Measurements from ENCODE around the gene RAPGEF4. TPM values are rescaled to one million over a fixed set of nuclear protein-coding genes. Genes with fewer than 3 reads are reported as not detected.

Gene RAPGEF4
- total RNA-seq, 1 experiment from 2014 or later: not detected

DNA sequence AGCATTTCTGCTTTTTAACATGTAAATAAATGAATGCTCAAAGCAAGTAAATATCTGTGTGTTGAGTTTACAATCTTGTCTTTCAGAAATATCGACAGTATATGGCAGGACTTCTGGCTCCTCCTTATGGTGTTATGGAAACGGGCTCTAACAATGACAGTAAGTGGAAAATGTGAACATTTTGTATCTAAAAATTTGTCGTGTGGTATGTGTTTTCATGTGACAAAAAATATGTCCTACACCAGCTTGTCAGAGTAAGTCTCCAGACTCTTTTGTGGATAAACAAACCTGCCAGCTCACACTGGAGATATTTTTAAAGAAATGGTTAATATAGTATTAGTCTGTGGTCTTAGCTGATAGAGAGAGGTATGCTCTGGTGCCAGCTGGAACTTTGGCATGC is 182.1 kb downstream of the RAPGEF4 start:
- H4K20me1 ChIP-seq (ENCODE audit: insufficient read depth): no peaks in the 10 kb centered on the region
- intact Hi-C loops (cut with micrococcal nuclease; ENCODE audit: unreplicated experiment): no loop called here
- no peak overlapping the region for H3K27ac ChIP-seq
- POLR2A ChIA-PET (ENCODE audit: unreplicated experiment): interaction anchor here (0.5 kb wide), 1 partner anchor 995 kb away, joined by 3 read pairs; no protein-coding TSS in a partner anchor
- H3K79me2 ChIP-seq (ENCODE audit: low read depth): no peaks in the 10 kb centered on the region
- no peaks in the 10 kb centered on the region for H3F3A ChIP-seq (ENCODE audit: insufficient read depth, low read depth)
- CTCF ChIA-PET: interaction anchor here (0.5 kb wide), 1 partner anchor 93 kb away, joined by 4 read pairs; no protein-coding TSS in a partner anchor
- H3K27me3 ChIP-seq (ENCODE audit: insufficient read depth, low read depth): no peaks in the 10 kb centered on the region
- H3K4me1 ChIP-seq (replicated peaks; ENCODE audit: insufficient read depth): peaks cover 14% of the 10 kb centered on the region
- H3K4me3 ChIP-seq: no peak overlapping the region
- no peak for DNase-seq
- BruUV-seq (replicated peaks): no TSS peak
- no peaks in the 10 kb centered on the region for H3K9me2 ChIP-seq (ENCODE audit: insufficient read depth)
- H3K4me2 ChIP-seq: no peak overlapping the region
- no peaks in the 10 kb centered on the region for H3K36me3 ChIP-seq (ENCODE audit: low read depth)
- no peaks in the 10 kb centered on the region for H3K9me3 ChIP-seq (ENCODE audit: insufficient read depth, low read depth)
- TF ChIP-seq, protein P1, sequence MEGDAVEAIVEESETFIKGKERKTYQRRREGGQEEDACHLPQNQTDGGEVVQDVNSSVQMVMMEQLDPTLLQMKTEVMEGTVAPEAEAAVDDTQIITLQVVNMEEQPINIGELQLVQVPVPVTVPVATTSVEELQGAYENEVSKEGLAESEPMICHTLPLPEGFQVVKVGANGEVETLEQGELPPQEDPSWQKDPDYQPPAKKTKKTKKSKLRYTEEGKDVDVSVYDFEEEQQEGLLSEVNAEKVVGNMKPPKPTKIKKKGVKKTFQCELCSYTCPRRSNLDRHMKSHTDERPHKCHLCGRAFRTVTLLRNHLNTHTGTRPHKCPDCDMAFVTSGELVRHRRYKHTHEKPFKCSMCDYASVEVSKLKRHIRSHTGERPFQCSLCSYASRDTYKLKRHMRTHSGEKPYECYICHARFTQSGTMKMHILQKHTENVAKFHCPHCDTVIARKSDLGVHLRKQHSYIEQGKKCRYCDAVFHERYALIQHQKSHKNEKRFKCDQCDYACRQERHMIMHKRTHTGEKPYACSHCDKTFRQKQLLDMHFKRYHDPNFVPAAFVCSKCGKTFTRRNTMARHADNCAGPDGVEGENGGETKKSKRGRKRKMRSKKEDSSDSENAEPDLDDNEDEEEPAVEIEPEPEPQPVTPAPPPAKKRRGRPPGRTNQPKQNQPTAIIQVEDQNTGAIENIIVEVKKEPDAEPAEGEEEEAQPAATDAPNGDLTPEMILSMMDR (conservative IDR thresholded peaks at IDR 0.05): no peak
- TF ChIP-seq EZH2 (IDR thresholded peaks at IDR 0.05; ENCODE audit: low read depth): no peak
- H2AFZ ChIP-seq: no peak overlapping the region

DNA sequence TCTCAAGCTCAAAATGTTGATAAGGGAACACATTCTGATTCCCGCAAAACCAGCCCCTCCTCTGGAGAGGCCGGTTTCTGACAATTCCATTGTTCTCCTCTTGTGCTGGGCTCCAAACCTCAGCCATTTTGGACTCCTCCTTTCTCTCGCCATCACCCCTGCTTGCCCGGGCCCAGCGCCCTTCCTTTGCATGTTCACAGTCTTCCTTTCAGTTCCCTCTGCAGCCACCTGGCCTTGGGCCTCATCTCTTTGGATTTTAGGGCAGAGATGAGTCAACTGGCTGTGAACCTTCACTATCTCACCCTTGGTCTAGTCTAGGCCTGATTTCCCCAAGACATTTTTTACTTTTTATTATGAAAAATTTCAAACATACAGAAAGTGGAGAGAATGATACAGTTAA is 184.1 kb downstream of the RAPGEF4 start:
- Histone ChIP-seq H3F3A (ENCODE audit: insufficient read depth, low read depth) (no peaks in the 10 kb centered on the region), H3K4me3 (no peak overlapping the region), H3K27me3 (ENCODE audit: insufficient read depth, low read depth) (no peaks in the 10 kb centered on the region), H4K20me1 (ENCODE audit: insufficient read depth) (no peaks in the 10 kb centered on the region), H3K4me1 (replicated peaks; ENCODE audit: insufficient read depth) (peaks cover 14% of the 10 kb centered on the region), H2AFZ (no peak overlapping the region), H3K4me2 (no peak overlapping the region), H3K79me2 (ENCODE audit: low read depth) (no peaks in the 10 kb centered on the region), H3K27ac (no peak overlapping the region), H3K9me2 (ENCODE audit: insufficient read depth) (no peaks in the 10 kb centered on the region), H3K9me3 (ENCODE audit: insufficient read depth, low read depth) (no peaks in the 10 kb centered on the region), H3K36me3 (ENCODE audit: low read depth) (no peaks in the 10 kb centered on the region)
- DNase-seq: no peak
- intact Hi-C loops (cut with micrococcal nuclease; ENCODE audit: unreplicated experiment): no loop called here
- no TSS peak for BruUV-seq (replicated peaks)
- TF ChIP-seq, protein P1 (conservative IDR thresholded peaks at IDR 0.05): no peak
- no peak for TF ChIP-seq EZH2 (IDR thresholded peaks at IDR 0.05; ENCODE audit: low read depth)
- POLR2A ChIA-PET (ENCODE audit: unreplicated experiment): interaction anchor here (0.8 kb wide), 1 partner anchor 17 kb away, joined by 3 read pairs; no protein-coding TSS in a partner anchor
- CTCF ChIA-PET: no interaction called here

- peak in 1 of 2 experiments; percentile 48 for DNase-seq
- POLR2A ChIA-PET (ENCODE audit: unreplicated experiment): interaction anchor here (0.7 to 0.8 kb wide), 2 partner anchors 9 to 20 kb away, joined by 3 to 8 read pairs; no protein-coding TSS in a partner anchor
- H3K9me3 ChIP-seq (ENCODE audit: insufficient read depth, low read depth): no peaks in the 10 kb centered on the region
Measured at GRCh38 chr2:172921532-172922236, 186.0 kb downstream of the RAPGEF4 start.

More at GRCh38 chr2:172921532-172922236, 186.0 kb downstream of the RAPGEF4 start:
- TF ChIP-seq EZH2 (IDR thresholded peaks at IDR 0.05; ENCODE audit: low read depth): no peak
- TF ChIP-seq, protein P1 (conservative IDR thresholded peaks at IDR 0.05): no peak
- Histone ChIP-seq H3K36me3 (ENCODE audit: low read depth) (no peaks in the 10 kb centered on the region), H3K4me2 (0 out of 2 replicates have a peak overlapping the region, but pooled peaks have one; percentile 0), H3K9me2 (ENCODE audit: insufficient read depth) (no peaks in the 10 kb centered on the region), H3K79me2 (ENCODE audit: low read depth) (no peaks in the 10 kb centered on the region), H2AFZ (no peak overlapping the region), H3K4me1 (replicated peaks; ENCODE audit: insufficient read depth) (peaks cover 14% of the 10 kb centered on the region), H3K4me3 (no peak overlapping the region), H3F3A (ENCODE audit: insufficient read depth, low read depth) (no peaks in the 10 kb centered on the region), H4K20me1 (ENCODE audit: insufficient read depth) (no peaks in the 10 kb centered on the region), H3K27me3 (ENCODE audit: insufficient read depth, low read depth) (no peaks in the 10 kb centered on the region), H3K27ac (no peak overlapping the region)
- no TSS peak for BruUV-seq (replicated peaks)
- intact Hi-C loops (cut with micrococcal nuclease; ENCODE audit: unreplicated experiment): no loop called here
- CTCF ChIA-PET: no interaction called here
